Natural killer cell (primary cell): Measurements from ENCODE around the gene WASF2. TPM values are rescaled to one million over a fixed set of nuclear protein-coding genes. Genes with fewer than 3 reads are reported as not detected.

ENCODE experiments used
- ATAC-seq, 3 donors: fragments of 150-1000 bp in 2 of 3; fragments of 200-7000 bp in 1 of 3; cut with Tn5 transposase; 1 replicate in 1 of 3; 2 replicates in 2 of 3; pipeline ENCODE4 v1.10.0; 2021; ENCODE audit warnings: mild to moderate bottlenecking in 2 of 3, moderate library complexity in 2 of 3
- DNase-seq, 2 donors: peaks; one replicate each; pipeline versions ENCODE4 v3.0.0 to v3.0.0-alpha.2; 2013 to 2021; ENCODE audit warnings: mixed read lengths in 1 of 2
- H3K27ac ChIP-seq: one replicate; pipeline ENCODE4 v1.5.1; 2013; ENCODE audit warnings: mild to moderate bottlenecking, low read length
- H3K27me3 ChIP-seq: one replicate; pipeline ENCODE4 v1.6.1; 2013; ENCODE audit warnings: low read length; ENCODE audit not compliant: control insufficient read depth, insufficient read depth
- H3K36me3 ChIP-seq: one replicate; pipeline ENCODE4 v1.6.1; 2013; ENCODE audit warnings: low read length; ENCODE audit not compliant: control insufficient read depth, insufficient read depth
- H3K4me1 ChIP-seq: one replicate; pipeline ENCODE4 v1.6.1; 2013; ENCODE audit warnings: low read length; ENCODE audit not compliant: control insufficient read depth, insufficient read depth
- H3K4me3 ChIP-seq: one replicate; pipeline ENCODE4 v1.5.1; 2013; ENCODE audit warnings: low read length
- H3K9me3 ChIP-seq: one replicate; pipeline ENCODE4 v1.6.1; 2013; ENCODE audit warnings: low read length; ENCODE audit not compliant: control insufficient read depth, insufficient read depth
- H3K27ac Mint-ChIP-seq, 2 donors: one replicate each; pipeline ENCODE4 v1.8.0; 2022; ENCODE audit warnings: mild to moderate bottlenecking in 2 of 2, mixed read lengths in 2 of 2, moderate library complexity in 1 of 2
- H3K27me3 Mint-ChIP-seq, 2 donors: one replicate each; pipeline ENCODE4 v1.8.0; 2022; ENCODE audit warnings: low read depth in 2 of 2, mixed read lengths in 2 of 2
- H3K36me3 Mint-ChIP-seq: one replicate; pipeline ENCODE4 v1.8.0; 2022; ENCODE audit warnings: mixed read lengths
- H3K4me1 Mint-ChIP-seq, 2 donors: one replicate each; pipeline ENCODE4 v1.8.0; 2022; ENCODE audit warnings: mixed read lengths in 2 of 2
- H3K4me3 Mint-ChIP-seq: one replicate; pipeline ENCODE4 v1.8.0; 2022; ENCODE audit warnings: mild to moderate bottlenecking, moderate library complexity, mixed read lengths
- H3K9me3 Mint-ChIP-seq, 2 donors: one replicate each; pipeline ENCODE4 v1.8.0; 2022; ENCODE audit warnings: mixed read lengths in 2 of 2
- CTCF ChIP-seq: fragments of 200-600 bp; IDR thresholded peaks from one replicate; pipeline ENCODE4 v1.8.0; 2022; ENCODE audit warnings: antibody characterized with exemption
- WGBS: methylation state at CpG from one replicate; pipeline ENCODE4 v1.1.7; 2013; ENCODE audit warnings: missing lambda C conversion rate; ENCODE audit not compliant: insufficient coverage; 5-methylcytosine and 5-hydroxymethylcytosine counted together
- intact Hi-C: fragments of 100-400 bp; cut with micrococcal nuclease; formaldehyde crosslinking; loops from one replicate; pipeline ENCODE4 v1.14.2; 2022
- total RNA-seq, 4 donors: library from RNA; stranded (reverse); fragments of 120-200 nt in 1 of 4; gene quantifications; one replicate each; pipeline versions ENCODE4 v1.2.3 to v1.2.4, GENCODE V29; 2013 to 2022

Gene WASF2
- total RNA-seq, 3 donors from 2014 or later (not counting 1 experiment from before 2014, with no cell fraction given): 137 to 153 (median 143) TPM

GRCh38 chr1:27521861-27522431 is 32.0 kb upstream of the WASF2 start:
- intact Hi-C loops: no loop called here
- DNase-seq (peak in 1 of 2 donors; percentile 51), ATAC-seq (peak in 2 of 3 donors; percentile 6 to 9)
- Mint-ChIP-seq H3K27ac (peak overlapping the region in 1 of 2 donors; percentile 65), H3K27me3 (peaks cover 8 to 12% of the 10 kb centered on the region in 2 donors), H3K4me3 (peak overlapping the region; percentile 58), H3K9me3 (no peaks in the 10 kb centered on the region), H3K36me3 (no peaks in the 10 kb centered on the region), H3K4me1 (peaks cover 30 to 38% of the 10 kb centered on the region in 2 donors)
- Histone ChIP-seq H3K27me3 (no peaks in the 10 kb centered on the region), H3K4me1 (peaks cover 44% of the 10 kb centered on the region), H3K9me3 (no peaks in the 10 kb centered on the region), H3K36me3 (no peaks in the 10 kb centered on the region), H3K27ac (no peak overlapping the region), H3K4me3 (no peak overlapping the region)
- WGBS: 58% methylated on average over 9 of the region's 9 CpGs
- TF ChIP-seq CTCF: no peak

DNA sequence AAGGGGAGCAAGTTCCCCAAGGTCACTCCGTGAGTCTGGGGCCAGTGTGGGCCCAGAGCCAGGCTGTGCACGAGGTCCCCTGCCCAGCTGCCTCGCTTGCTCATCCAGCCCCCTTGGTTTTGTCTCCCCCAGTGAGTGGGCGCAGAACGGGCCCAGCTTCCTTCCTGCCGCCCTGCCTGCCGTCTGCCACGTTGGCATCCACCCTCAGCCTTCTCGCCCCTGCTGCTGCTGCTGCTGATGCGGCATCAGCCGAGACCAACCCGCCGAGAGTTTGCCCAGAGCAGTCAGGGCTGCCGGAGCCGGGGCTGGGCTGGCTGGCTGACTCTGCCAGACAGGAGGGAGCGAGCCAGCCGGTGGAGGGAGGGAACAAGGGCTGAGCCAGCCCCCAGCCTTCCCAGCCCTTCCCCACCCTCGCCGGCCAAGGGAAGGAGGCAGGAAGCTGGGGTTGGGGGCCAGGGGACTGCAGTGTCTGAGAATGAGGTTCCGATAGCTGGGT is 31.4 kb upstream of the WASF2 start:
- peaks cover 3 to 10% of the 10 kb centered on the region in 2 donors for H3K27me3 Mint-ChIP-seq
- no peaks in the 10 kb centered on the region for H3K9me3 ChIP-seq
- peak; percentile 62 to 78 (median 67) for ATAC-seq
- no peaks in the 10 kb centered on the region for H3K27me3 ChIP-seq
- peaks cover 39% of the 10 kb centered on the region for H3K4me1 ChIP-seq
- H3K4me3 ChIP-seq: no peak overlapping the region
- peak overlapping the region; percentile 58 for H3K4me3 Mint-ChIP-seq
- peaks cover 24 to 32% of the 10 kb centered on the region in 2 donors for H3K4me1 Mint-ChIP-seq
- H3K36me3 Mint-ChIP-seq: no peaks in the 10 kb centered on the region
- peak overlapping the region; percentile 2 for H3K27ac ChIP-seq
- intact Hi-C loops: no loop called here
- H3K9me3 Mint-ChIP-seq: no peaks in the 10 kb centered on the region
- no peaks in the 10 kb centered on the region for H3K36me3 ChIP-seq
- TF ChIP-seq CTCF: no peak
- DNase-seq: peak in 1 of 2 donors; percentile 75
- 9% methylated on average over 18 of the region's 20 CpGs for WGBS
- H3K27ac Mint-ChIP-seq: peak overlapping the region in 1 of 2 donors; percentile 65

- H3K27ac Mint-ChIP-seq: no peak overlapping the region
- Histone ChIP-seq H3K9me3 (no peaks in the 10 kb centered on the region), H3K4me3 (no peak overlapping the region), H3K27ac (no peak overlapping the region), H3K4me1 (peaks cover 32% of the 10 kb centered on the region), H3K27me3 (no peaks in the 10 kb centered on the region), H3K36me3 (no peaks in the 10 kb centered on the region)
- ATAC-seq (no peak), DNase-seq (no peak)
- no peaks in the 10 kb centered on the region for H3K9me3 Mint-ChIP-seq
- intact Hi-C loops: no loop called here
- WGBS: 97% methylated on average over 4 of the region's 4 CpGs
- H3K27me3 Mint-ChIP-seq: peaks cover 0 to 4% of the 10 kb centered on the region in 2 donors
- no peaks in the 10 kb centered on the region for H3K36me3 Mint-ChIP-seq
- TF ChIP-seq CTCF: no peak
- H3K4me3 Mint-ChIP-seq: peak overlapping the region; percentile 22
- H3K4me1 Mint-ChIP-seq: peaks cover 19 to 25% of the 10 kb centered on the region in 2 donors
Observed at GRCh38 chr1:27520651-27521050, 30.7 kb upstream of the WASF2 start.
